Activated CD4-positive, alpha-beta T cell treated with anti-CD3 and anti-CD28 coated beads, Interleukin-2, amount 50 U/mL, for 48 hours (primary cell): ENCODE data around the gene POU3F2.

Source experiments
- DNase-seq, 2 experiments: peaks; one replicate each; pipeline ENCODE4 v3.0.0-alpha.2; 2020

Gene POU3F2

GRCh38 chr6:98831057-98831958 lies 3.1 kb upstream of the POU3F2 start:
- DNase-seq, result no peak

- no peak for DNase-seq
Observed at GRCh38 chr6:98831959-98832283, 2.5 kb upstream of the POU3F2 start.

- DNase-seq, result no peak
Observed at GRCh38 chr6:98832284-98833056, 1.9 kb upstream of the POU3F2 start.

- DNase-seq, result no peak
Observed at GRCh38 chr6:98833057-98833306, 1.4 kb upstream of the POU3F2 start.

- DNase-seq, result no peak
Observed at GRCh38 chr6:98833307-98834059, 891 bp upstream of the POU3F2 start.

- DNase-seq, result no peak
Observed at GRCh38 chr6:98835149-98836024, 1.0 kb downstream of the POU3F2 start.

- no peak for DNase-seq
Observed at GRCh38 chr6:98836025-98836961, 1.9 kb downstream of the POU3F2 start.

- no peak for DNase-seq
Observed at GRCh38 chr6:98836962-98837944, 2.9 kb downstream of the POU3F2 start.

- DNase-seq, result no peak
Observed at GRCh38 chr6:98838032-98838431, 3.7 kb downstream of the POU3F2 start.

GRCh38 chr6:98838975-98839374 lies 4.6 kb downstream of the POU3F2 start:
- no peak for DNase-seq

GRCh38 chr6:98839781-98840361 lies 5.5 kb downstream of the POU3F2 start:
- DNase-seq, result no peak

GRCh38 chr6:98840385-98840784 lies 6.0 kb downstream of the POU3F2 start:
- no peak for DNase-seq

- no peak for DNase-seq
Observed at GRCh38 chr6:98840996-98841513, 6.7 kb downstream of the POU3F2 start.

GRCh38 chr6:98841621-98842341 lies 7.4 kb downstream of the POU3F2 start:
- no peak for DNase-seq

- DNase-seq, result no peak
Observed at GRCh38 chr6:98842342-98843180, 8.2 kb downstream of the POU3F2 start.

- no peak for DNase-seq
Observed at GRCh38 chr6:98843271-98844243, 9.2 kb downstream of the POU3F2 start.
